K562 (cell line): ENCODE measurements around the gene DNAJC12. TPM values are rescaled to one million over a fixed set of nuclear protein-coding genes. Genes with fewer than 3 reads are reported as not detected.

Source experiments
- CAMTA2 ChIP-seq: fragments of 250-450 bp; sonication (Bioruptor Pico); conservative IDR thresholded peaks from 2 replicates; pipeline ENCODE4 v1.5.1; 2022
- CEBPG ChIP-seq, 3 experiments: fragments of 200-800 bp in 1 of 3; sonication (Bioruptor generic) in 1 of 3; sonication (generic) in 1 of 3; formaldehyde crosslinking in 1 of 3; IDR thresholded peaks in 2 of 3; conservative IDR thresholded peaks in 1 of 3; 2 replicates each; pipeline versions ENCODE4 v1.6.1 to v1.8.0; 2016 to 2022; ENCODE audit warnings: missing compliant biosample characterization in 2 of 3, missing genetic modification characterization in 2 of 3, mild to moderate bottlenecking in 1 of 3, missing genetic modification reagents in 1 of 3
- ETV6 ChIP-seq, 3 experiments: fragments of 150-350 bp in 1 of 3; sonication (generic) in 1 of 3; formaldehyde crosslinking in 1 of 3; IDR thresholded peaks; 2 replicates each; pipeline versions ENCODE4 v1.6.1 to v1.8.0; 2014 to 2022; ENCODE audit warnings: borderline replicate concordance in 2 of 3, low read depth in 2 of 3, antibody characterized with exemption in 1 of 3, low read length in 1 of 3, mild to moderate bottlenecking in 1 of 3, missing genetic modification reagents in 1 of 3
- MAZ ChIP-seq, 2 experiments: fragments of 450-650 bp in 1 of 2; sonication (generic) in 1 of 2; formaldehyde crosslinking; IDR thresholded peaks in 1 of 2; conservative IDR thresholded peaks in 1 of 2; 2 replicates each; pipeline versions ENCODE4 v1.4.0 to v1.5.0; 2020; ENCODE audit warnings: mild to moderate bottlenecking in 1 of 2, missing genetic modification reagents in 1 of 2
- SIN3B ChIP-seq: fragments of 450-650 bp; IDR thresholded peaks from 2 replicates; pipeline ENCODE4 v1.6.1; 2017; ENCODE audit warnings: low read depth, mild to moderate bottlenecking, moderate library complexity
- SPI1 ChIP-seq: IDR thresholded peaks from 2 replicates; pipeline ENCODE4 v1.6.1; 2011; ENCODE audit warnings: low read depth, low read length, control low read depth, borderline replicate concordance
- ZNF668 ChIP-seq: fragments of 250-450 bp; sonication (Bioruptor Pico); IDR thresholded peaks from 2 replicates; pipeline ENCODE4 v1.8.0; 2022; ENCODE audit warnings: mild to moderate bottlenecking, inconsistent platforms
- polyA plus RNA-seq, 8 experiments: library from polyadenylated mRNA; depleted of rRNA in 4 of 8; stranded (reverse) in 5 of 8; unstranded in 3 of 8; fragments of >200 nt; fragmentation: Nextera tagmentation in 2 of 8; fragmentation: Illumina TruSeq in 1 of 8; extraction: Ambion mirVana in 2 of 8; extraction: Trizol in 1 of 8; gene quantifications; 2 replicates each; pipeline versions ENCODE4 v1.2.1 to v1.2.3, GENCODE V29; 2011 to 2014; ENCODE audit warnings: inconsistent platforms in 1 of 8, missing spikeins in 1 of 8
- total RNA-seq, 7 experiments: library from RNA; depleted of rRNA in 6 of 7; stranded (reverse); fragments of >200 nt in 6 of 7; fragmentation: Illumina TruSeq in 2 of 7; extraction: Trizol in 2 of 7; gene quantifications; 2 replicates each; pipeline versions ENCODE4 v1.2.1 to v1.2.3, GENCODE V29; 2011 to 2021; ENCODE audit warnings: low replicate concordance in 1 of 7
- TF ChIP-seq, protein P1 (sequence below): sonication (generic); formaldehyde crosslinking; IDR thresholded peaks from 2 replicates; pipeline ENCODE4 v1.8.0; 2022; ENCODE audit warnings: mild to moderate bottlenecking, missing genetic modification reagents
- TF ChIP-seq, protein P2 (sequence below), 3 experiments: fragments of 200-800 bp in 1 of 3; fragments of 250-450 bp in 1 of 3; fragments of 450-650 bp in 1 of 3; sonication (Bioruptor Pico) in 1 of 3; sonication (Bioruptor generic) in 1 of 3; formaldehyde crosslinking in 1 of 3; IDR thresholded peaks; 2 replicates each; pipeline versions ENCODE4 v1.6.1 to v1.8.0; 2016 to 2022; ENCODE audit warnings: mild to moderate bottlenecking in 2 of 3, missing genetic modification characterization in 2 of 3, missing compliant biosample characterization in 1 of 3, moderate library complexity in 1 of 3
- TF ChIP-seq, protein P3 (sequence below): fragments of 250-450 bp; sonication (Bioruptor Pico); IDR thresholded peaks from 2 replicates; pipeline ENCODE4 v1.5.0; 2021
- TF ChIP-seq, protein P4 (sequence below): fragments of 150-350 bp; conservative IDR thresholded peaks from 2 replicates; pipeline ENCODE4 v1.6.1; 2014; ENCODE audit warnings: low read length

DNAJC12 gene
- total and polyA plus RNA-seq, 9 of the 15 experiments (the other 6 are each of a cell fraction or from before 2014, with no cell fraction given) = 7.4 to 95.9 (median 68.5) TPM

DNA sequence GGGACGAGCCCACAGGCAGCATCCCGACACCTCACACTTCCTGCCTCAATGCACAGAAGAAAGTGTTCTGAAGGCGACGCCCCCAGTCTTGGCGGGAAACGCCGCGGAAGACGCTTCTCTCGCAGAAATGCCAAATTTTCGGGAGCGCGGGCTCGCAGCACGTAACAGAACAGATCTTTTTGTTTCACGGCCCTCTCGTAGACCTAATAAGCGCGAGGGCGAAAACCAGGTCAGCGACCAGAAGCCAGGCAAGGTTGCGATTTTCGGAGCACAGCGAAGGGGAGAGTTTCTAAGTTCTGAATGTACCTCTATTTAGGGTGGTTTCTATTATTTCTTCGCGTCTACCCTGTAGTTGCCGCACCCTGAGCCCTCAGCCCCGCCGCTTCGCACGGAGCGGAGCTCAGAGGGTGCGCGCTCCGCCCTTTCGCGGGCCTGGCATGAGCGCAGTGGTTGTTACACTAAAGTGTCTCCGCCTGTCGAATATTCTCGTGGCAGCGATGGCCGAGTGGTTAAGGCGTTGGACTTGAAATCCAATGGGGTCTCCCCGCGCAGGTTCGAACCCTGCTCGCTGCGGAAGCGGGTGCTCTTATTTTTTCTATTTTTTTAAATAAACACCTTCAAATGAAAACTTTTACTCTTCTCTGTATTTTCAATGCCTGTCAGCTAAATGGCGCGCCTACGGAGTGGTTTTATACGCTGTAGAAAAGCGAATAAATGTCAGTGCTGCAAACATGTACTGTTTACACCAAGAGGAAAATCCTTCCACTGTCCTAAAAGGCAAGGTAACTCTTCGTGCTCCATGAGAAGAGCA, 73.8 kb downstream of the DNAJC12 start (continued):
- TF ChIP-seq, protein P1, sequence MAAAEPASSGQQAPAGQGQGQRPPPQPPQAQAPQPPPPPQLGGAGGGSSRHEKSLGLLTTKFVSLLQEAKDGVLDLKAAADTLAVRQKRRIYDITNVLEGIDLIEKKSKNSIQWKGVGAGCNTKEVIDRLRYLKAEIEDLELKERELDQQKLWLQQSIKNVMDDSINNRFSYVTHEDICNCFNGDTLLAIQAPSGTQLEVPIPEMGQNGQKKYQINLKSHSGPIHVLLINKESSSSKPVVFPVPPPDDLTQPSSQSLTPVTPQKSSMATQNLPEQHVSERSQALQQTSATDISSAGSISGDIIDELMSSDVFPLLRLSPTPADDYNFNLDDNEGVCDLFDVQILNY (CRISPR knock-in tag) = peak; percentile 80; the same call in 1 of the 2 replicates
- TF ChIP-seq, protein P2, sequence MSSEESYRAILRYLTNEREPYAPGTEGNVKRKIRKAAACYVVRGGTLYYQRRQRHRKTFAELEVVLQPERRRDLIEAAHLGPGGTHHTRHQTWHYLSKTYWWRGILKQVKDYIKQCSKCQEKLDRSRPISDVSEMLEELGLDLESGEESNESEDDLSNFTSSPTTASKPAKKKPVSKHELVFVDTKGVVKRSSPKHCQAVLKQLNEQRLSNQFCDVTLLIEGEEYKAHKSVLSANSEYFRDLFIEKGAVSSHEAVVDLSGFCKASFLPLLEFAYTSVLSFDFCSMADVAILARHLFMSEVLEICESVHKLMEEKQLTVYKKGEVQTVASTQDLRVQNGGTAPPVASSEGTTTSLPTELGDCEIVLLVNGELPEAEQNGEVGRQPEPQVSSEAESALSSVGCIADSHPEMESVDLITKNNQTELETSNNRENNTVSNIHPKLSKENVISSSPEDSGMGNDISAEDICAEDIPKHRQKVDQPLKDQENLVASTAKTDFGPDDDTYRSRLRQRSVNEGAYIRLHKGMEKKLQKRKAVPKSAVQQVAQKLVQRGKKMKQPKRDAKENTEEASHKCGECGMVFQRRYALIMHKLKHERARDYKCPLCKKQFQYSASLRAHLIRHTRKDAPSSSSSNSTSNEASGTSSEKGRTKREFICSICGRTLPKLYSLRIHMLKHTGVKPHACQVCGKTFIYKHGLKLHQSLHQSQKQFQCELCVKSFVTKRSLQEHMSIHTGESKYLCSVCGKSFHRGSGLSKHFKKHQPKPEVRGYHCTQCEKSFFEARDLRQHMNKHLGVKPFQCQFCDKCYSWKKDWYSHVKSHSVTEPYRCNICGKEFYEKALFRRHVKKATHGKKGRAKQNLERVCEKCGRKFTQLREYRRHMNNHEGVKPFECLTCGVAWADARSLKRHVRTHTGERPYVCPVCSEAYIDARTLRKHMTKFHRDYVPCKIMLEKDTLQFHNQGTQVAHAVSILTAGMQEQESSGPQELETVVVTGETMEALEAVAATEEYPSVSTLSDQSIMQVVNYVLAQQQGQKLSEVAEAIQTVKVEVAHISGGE (CRISPR knock-in tag; IDR thresholded peaks at IDR 0.05) = peak in 2 of 3 experiments; percentile 19 to 87; a peak in 2 of 6 replicates
- TF ChIP-seq MAZ (CRISPR knock-in tag; conservative IDR thresholded peaks at IDR 0.05 in 1 of 2, IDR thresholded peaks at IDR 0.05 in 1 of 2) = peak; percentile 47 to 90; a peak in 3 of 4 replicates
- TF ChIP-seq SPI1 = 0 out of 2 replicates have a peak, but pooled peaks have one; percentile 21
- TF ChIP-seq ZNF668 (CRISPR knock-in tag) = no peak
- no peak for TF ChIP-seq CAMTA2
- TF ChIP-seq, protein P3, sequence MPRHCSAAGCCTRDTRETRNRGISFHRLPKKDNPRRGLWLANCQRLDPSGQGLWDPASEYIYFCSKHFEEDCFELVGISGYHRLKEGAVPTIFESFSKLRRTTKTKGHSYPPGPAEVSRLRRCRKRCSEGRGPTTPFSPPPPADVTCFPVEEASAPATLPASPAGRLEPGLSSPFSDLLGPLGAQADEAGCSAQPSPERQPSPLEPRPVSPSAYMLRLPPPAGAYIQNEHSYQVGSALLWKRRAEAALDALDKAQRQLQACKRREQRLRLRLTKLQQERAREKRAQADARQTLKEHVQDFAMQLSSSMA = no peak
- no peak for TF ChIP-seq CEBPG (CRISPR knock-in tag; IDR thresholded peaks at IDR 0.05)
- TF ChIP-seq CEBPG (tag; conservative IDR thresholded peaks at IDR 0.05 in 1 of 2, IDR thresholded peaks at IDR 0.05 in 1 of 2) = no peak; a peak in 1 of 4 replicates
- no peak; a peak in 1 of 4 replicates for TF ChIP-seq ETV6 (IDR thresholded peaks at IDR 0.05; ENCODE audit: borderline replicate concordance in 1 of 2, low read depth in 2 of 2, low read length in 1 of 2)
- TF ChIP-seq ETV6 (CRISPR knock-in tag; IDR thresholded peaks at IDR 0.05; ENCODE audit: borderline replicate concordance) = peak; percentile 50; the same call in 1 of the 2 replicates
- TF ChIP-seq SIN3B = no peak
- TF ChIP-seq, protein P4, sequence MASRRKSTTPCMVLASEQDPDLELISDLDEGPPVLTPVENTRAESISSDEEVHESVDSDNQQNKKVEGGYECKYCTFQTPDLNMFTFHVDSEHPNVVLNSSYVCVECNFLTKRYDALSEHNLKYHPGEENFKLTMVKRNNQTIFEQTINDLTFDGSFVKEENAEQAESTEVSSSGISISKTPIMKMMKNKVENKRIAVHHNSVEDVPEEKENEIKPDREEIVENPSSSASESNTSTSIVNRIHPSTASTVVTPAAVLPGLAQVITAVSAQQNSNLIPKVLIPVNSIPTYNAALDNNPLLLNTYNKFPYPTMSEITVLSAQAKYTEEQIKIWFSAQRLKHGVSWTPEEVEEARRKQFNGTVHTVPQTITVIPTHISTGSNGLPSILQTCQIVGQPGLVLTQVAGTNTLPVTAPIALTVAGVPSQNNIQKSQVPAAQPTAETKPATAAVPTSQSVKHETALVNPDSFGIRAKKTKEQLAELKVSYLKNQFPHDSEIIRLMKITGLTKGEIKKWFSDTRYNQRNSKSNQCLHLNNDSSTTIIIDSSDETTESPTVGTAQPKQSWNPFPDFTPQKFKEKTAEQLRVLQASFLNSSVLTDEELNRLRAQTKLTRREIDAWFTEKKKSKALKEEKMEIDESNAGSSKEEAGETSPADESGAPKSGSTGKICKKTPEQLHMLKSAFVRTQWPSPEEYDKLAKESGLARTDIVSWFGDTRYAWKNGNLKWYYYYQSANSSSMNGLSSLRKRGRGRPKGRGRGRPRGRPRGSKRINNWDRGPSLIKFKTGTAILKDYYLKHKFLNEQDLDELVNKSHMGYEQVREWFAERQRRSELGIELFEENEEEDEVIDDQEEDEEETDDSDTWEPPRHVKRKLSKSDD = 0 out of 2 replicates have a peak, but pooled peaks have one; percentile 42
